Neural cell (in vitro differentiated cells): ENCODE data around the gene FAXDC2. TPM values are rescaled to one million over a fixed set of nuclear protein-coding genes. Genes with fewer than 3 reads are reported as not detected.

Source experiments
- H2AFZ ChIP-seq: fragments of 200-600, 300-800 bp; sonication (generic), shearing (Covaris generic); 2 replicates; pipeline ENCODE4 v1.6.0; 2014; ENCODE audit warnings: low read depth, mild to moderate bottlenecking, antibody characterized with exemption, low read length, moderate library complexity
- H3F3A ChIP-seq: fragments of 200-600 bp; shearing (Covaris generic); 2 replicates; pipeline ENCODE4 v1.6.1; 2016; ENCODE audit warnings: mild to moderate bottlenecking, moderate library complexity, mixed read lengths, antibody characterized with exemption, low read length; ENCODE audit not compliant: insufficient read depth, poor library complexity, severe bottlenecking
- H3K27ac ChIP-seq: fragments of 200-600, 300-800 bp; sonication (generic), shearing (Covaris generic); 2 replicates; pipeline ENCODE4 v1.5.1; 2014; ENCODE audit warnings: mild to moderate bottlenecking, low read length, moderate library complexity
- H3K27me3 ChIP-seq: fragments of 300-800, 200-600 bp; sonication (generic), shearing (Covaris generic); 2 replicates; pipeline ENCODE4 v1.6.0; 2014; ENCODE audit warnings: mild to moderate bottlenecking, low read depth, low read length, moderate library complexity; ENCODE audit not compliant: insufficient read depth
- H3K36me3 ChIP-seq: fragments of 300-800, 200-600 bp; sonication (generic), shearing (Covaris generic); 2 replicates; pipeline ENCODE4 v1.5.1; 2014; ENCODE audit warnings: mild to moderate bottlenecking, antibody characterized with exemption, low read length, moderate library complexity; ENCODE audit not compliant: insufficient read depth
- H3K4me2 ChIP-seq: fragments of 300-800, 200-600 bp; sonication (generic), shearing (Covaris generic); 2 replicates; pipeline ENCODE4 v1.6.0; 2014; ENCODE audit warnings: mild to moderate bottlenecking, low read length
- H3K4me3 ChIP-seq: fragments of 300-800, 200-600 bp; sonication (generic), shearing (Covaris generic); 2 replicates; pipeline ENCODE4 v1.5.1; 2014; ENCODE audit warnings: mild to moderate bottlenecking, low read length, moderate library complexity
- H3K79me2 ChIP-seq: fragments of 200-600 bp; shearing (Covaris generic); replicated peaks from 2 replicates; pipeline ENCODE4 v1.6.0; 2014; ENCODE audit warnings: mild to moderate bottlenecking, low read length, moderate library complexity; ENCODE audit not compliant: insufficient read depth
- H3K9ac ChIP-seq: fragments of 300-800, 200-600 bp; sonication (generic), shearing (Covaris generic); 2 replicates; pipeline ENCODE4 v1.6.1; 2016; ENCODE audit warnings: mild to moderate bottlenecking, low read length, mixed read lengths
- H3K9me2 ChIP-seq: fragments of 200-600 bp; shearing (Covaris generic); 2 replicates; pipeline ENCODE4 v1.6.1; 2016; ENCODE audit warnings: mild to moderate bottlenecking, low read length, mixed read lengths; ENCODE audit not compliant: insufficient read depth
- H3K9me3 ChIP-seq: fragments of 200-600, 300-800 bp; sonication (generic), shearing (Covaris generic); 2 replicates; pipeline ENCODE4 v1.6.1; 2016; ENCODE audit warnings: mild to moderate bottlenecking, mixed run types, low read length, moderate library complexity, mixed read lengths
- H4K20me1 ChIP-seq: fragments of 200-600 bp; shearing (Covaris generic); 2 replicates; pipeline ENCODE4 v1.6.1; 2016; ENCODE audit warnings: mild to moderate bottlenecking, mixed run types; ENCODE audit not compliant: insufficient read depth
- EP300 ChIP-seq: fragments of 450-650 bp; conservative IDR thresholded peaks from 2 replicates; pipeline ENCODE4 v1.6.1; 2014; ENCODE audit warnings: antibody characterized with exemption, mild to moderate bottlenecking, moderate library complexity; ENCODE audit not compliant: poor library complexity, severe bottlenecking
- EZH2 ChIP-seq: fragments of 200-600, 300-800 bp; shearing (Covaris generic), sonication (generic); IDR thresholded peaks from 2 replicates; pipeline ENCODE4 v1.6.1; 2014; ENCODE audit warnings: antibody characterized with exemption, low read length, borderline replicate concordance, mild to moderate bottlenecking; ENCODE audit not compliant: insufficient read depth, poor library complexity, severe bottlenecking
- MXI1 ChIP-seq: fragments of 450-650 bp; conservative IDR thresholded peaks from 2 replicates; pipeline ENCODE4 v1.6.1; 2014; ENCODE audit warnings: antibody characterized with exemption, mild to moderate bottlenecking; ENCODE audit not compliant: poor library complexity, severe bottlenecking
- POLR2AphosphoS5 ChIP-seq: IDR thresholded peaks from 2 replicates; pipeline ENCODE4 v1.6.1; 2012
- RAD21 ChIP-seq: fragments of 450-650 bp; conservative IDR thresholded peaks from 2 replicates; pipeline ENCODE4 v1.6.1; 2014; ENCODE audit warnings: antibody characterized with exemption, mild to moderate bottlenecking, moderate library complexity
- SMC3 ChIP-seq: fragments of 450-650 bp; conservative IDR thresholded peaks from 2 replicates; pipeline ENCODE4 v1.6.1; 2014; ENCODE audit warnings: antibody characterized with exemption, mild to moderate bottlenecking, moderate library complexity; ENCODE audit not compliant: poor library complexity
- TAF1 ChIP-seq: IDR thresholded peaks from 2 replicates; pipeline ENCODE4 v1.6.1; 2012; ENCODE audit warnings: low read depth
- polyA plus RNA-seq: library from polyadenylated mRNA; depleted of rRNA; stranded (reverse); fragments of >200 nt; gene quantifications from 2 replicates; pipeline ENCODE4 v1.2.3, GENCODE V29; 2014
- TF ChIP-seq, protein P1 (sequence below): fragments of 450-650 bp; IDR thresholded peaks from 2 replicates; pipeline ENCODE4 v1.5.1; 2014; ENCODE audit warnings: antibody characterized with exemption, mild to moderate bottlenecking, moderate library complexity; ENCODE audit not compliant: poor library complexity, severe bottlenecking
- TF ChIP-seq, protein P2 (sequence below): IDR thresholded peaks from 2 replicates; pipeline ENCODE4 v1.6.1; 2012; ENCODE audit warnings: borderline replicate concordance

The FAXDC2 gene
- polyA plus RNA-seq, 1 donor from 2014 or later = 0.12 TPM

- Histone ChIP-seq H3K36me3 (no peaks in the 10 kb centered on the region), H3K9me2 (no peaks in the 10 kb centered on the region), H3F3A (no peaks in the 10 kb centered on the region), H2AFZ (no peak overlapping the region), H3K4me2 (no peak overlapping the region), H3K79me2 (no peaks in the 10 kb centered on the region), H3K27ac (no peak overlapping the region), H3K9ac (no peak overlapping the region), H3K27me3 (no peaks in the 10 kb centered on the region), H3K4me3 (no peak overlapping the region), H3K9me3 (no peaks in the 10 kb centered on the region), H4K20me1 (no peaks in the 10 kb centered on the region)
- TF ChIP-seq, protein P1, sequence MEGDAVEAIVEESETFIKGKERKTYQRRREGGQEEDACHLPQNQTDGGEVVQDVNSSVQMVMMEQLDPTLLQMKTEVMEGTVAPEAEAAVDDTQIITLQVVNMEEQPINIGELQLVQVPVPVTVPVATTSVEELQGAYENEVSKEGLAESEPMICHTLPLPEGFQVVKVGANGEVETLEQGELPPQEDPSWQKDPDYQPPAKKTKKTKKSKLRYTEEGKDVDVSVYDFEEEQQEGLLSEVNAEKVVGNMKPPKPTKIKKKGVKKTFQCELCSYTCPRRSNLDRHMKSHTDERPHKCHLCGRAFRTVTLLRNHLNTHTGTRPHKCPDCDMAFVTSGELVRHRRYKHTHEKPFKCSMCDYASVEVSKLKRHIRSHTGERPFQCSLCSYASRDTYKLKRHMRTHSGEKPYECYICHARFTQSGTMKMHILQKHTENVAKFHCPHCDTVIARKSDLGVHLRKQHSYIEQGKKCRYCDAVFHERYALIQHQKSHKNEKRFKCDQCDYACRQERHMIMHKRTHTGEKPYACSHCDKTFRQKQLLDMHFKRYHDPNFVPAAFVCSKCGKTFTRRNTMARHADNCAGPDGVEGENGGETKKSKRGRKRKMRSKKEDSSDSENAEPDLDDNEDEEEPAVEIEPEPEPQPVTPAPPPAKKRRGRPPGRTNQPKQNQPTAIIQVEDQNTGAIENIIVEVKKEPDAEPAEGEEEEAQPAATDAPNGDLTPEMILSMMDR = no peak
- TF ChIP-seq SMC3 (no peak), TAF1 (no peak), RAD21 (no peak), POLR2AphosphoS5 (no peak), MXI1 (no peak), EP300 (no peak), EZH2 (no peak)
- TF ChIP-seq, protein P2, sequence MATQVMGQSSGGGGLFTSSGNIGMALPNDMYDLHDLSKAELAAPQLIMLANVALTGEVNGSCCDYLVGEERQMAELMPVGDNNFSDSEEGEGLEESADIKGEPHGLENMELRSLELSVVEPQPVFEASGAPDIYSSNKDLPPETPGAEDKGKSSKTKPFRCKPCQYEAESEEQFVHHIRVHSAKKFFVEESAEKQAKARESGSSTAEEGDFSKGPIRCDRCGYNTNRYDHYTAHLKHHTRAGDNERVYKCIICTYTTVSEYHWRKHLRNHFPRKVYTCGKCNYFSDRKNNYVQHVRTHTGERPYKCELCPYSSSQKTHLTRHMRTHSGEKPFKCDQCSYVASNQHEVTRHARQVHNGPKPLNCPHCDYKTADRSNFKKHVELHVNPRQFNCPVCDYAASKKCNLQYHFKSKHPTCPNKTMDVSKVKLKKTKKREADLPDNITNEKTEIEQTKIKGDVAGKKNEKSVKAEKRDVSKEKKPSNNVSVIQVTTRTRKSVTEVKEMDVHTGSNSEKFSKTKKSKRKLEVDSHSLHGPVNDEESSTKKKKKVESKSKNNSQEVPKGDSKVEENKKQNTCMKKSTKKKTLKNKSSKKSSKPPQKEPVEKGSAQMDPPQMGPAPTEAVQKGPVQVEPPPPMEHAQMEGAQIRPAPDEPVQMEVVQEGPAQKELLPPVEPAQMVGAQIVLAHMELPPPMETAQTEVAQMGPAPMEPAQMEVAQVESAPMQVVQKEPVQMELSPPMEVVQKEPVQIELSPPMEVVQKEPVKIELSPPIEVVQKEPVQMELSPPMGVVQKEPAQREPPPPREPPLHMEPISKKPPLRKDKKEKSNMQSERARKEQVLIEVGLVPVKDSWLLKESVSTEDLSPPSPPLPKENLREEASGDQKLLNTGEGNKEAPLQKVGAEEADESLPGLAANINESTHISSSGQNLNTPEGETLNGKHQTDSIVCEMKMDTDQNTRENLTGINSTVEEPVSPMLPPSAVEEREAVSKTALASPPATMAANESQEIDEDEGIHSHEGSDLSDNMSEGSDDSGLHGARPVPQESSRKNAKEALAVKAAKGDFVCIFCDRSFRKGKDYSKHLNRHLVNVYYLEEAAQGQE = no peak
These were observed 1.1 kb downstream of the FAXDC2 start for GRCh38 chr5:154849264-154849785.

DNA sequence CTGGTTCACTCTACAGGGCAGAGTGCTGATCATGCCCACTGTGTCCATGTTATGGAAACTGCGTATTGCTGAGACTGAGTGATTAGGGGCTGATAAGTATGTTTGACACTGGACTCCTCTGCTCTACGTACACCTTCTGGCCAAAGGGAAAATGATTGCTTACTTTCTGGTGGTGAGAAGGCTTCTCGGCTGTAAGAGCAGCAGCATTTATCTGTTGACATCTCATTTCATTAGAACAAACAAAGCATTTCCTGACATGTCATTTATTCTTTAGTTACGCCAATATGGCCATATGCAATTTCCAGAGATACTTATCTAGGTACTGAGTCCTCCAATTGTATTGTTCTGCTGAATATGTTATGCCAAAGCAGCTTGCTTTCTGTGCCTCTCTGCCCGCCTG is 5.6 kb downstream of the FAXDC2 start:
- Histone ChIP-seq H3K4me2 (no peak overlapping the region), H2AFZ (no peak overlapping the region), H3F3A (no peaks in the 10 kb centered on the region), H4K20me1 (no peaks in the 10 kb centered on the region), H3K9ac (no peak overlapping the region), H3K9me3 (no peaks in the 10 kb centered on the region), H3K27me3 (no peaks in the 10 kb centered on the region), H3K9me2 (no peaks in the 10 kb centered on the region), H3K36me3 (no peaks in the 10 kb centered on the region), H3K4me3 (no peak overlapping the region), H3K79me2 (no peaks in the 10 kb centered on the region), H3K27ac (no peak overlapping the region)
- TF ChIP-seq, protein P2 = no peak
- TF ChIP-seq MXI1 (no peak), TAF1 (no peak), RAD21 (no peak), SMC3 (no peak)
